H1 (cell line): Measurements from ENCODE around the gene CAMK2B. TPM values are rescaled to one million over a fixed set of nuclear protein-coding genes. Genes with fewer than 3 reads are reported as not detected.

Source experiments
- CBX8 ChIP-seq: fragments of 300-800, 300-1000 bp; sonication (generic); IDR thresholded peaks from 2 replicates; pipeline ENCODE4 v1.7.1; 2016; ENCODE audit warnings: low read depth, low read length, borderline replicate concordance
- CHD1 ChIP-seq: IDR thresholded peaks from 2 replicates; pipeline ENCODE4 v1.6.1; 2012; ENCODE audit warnings: low read depth, low read length, improper control_type of control experiment
- CTCF ChIP-seq, 3 experiments: IDR thresholded peaks; 1 replicate in 2 of 3; 2 replicates in 1 of 3; pipeline versions ENCODE4 v1.5.1 to v1.6.1; 2011; ENCODE audit warnings: low read length in 3 of 3, mild to moderate bottlenecking in 3 of 3, inconsistent platforms in 2 of 3, low read depth in 1 of 3, moderate library complexity in 1 of 3; ENCODE audit not compliant: insufficient read depth in 1 of 3; ENCODE audit errors: control extremely low read depth in 1 of 3
- EZH2 ChIP-seq: fragments of 200-600 bp; sonication (generic); IDR thresholded peaks from 2 replicates; pipeline ENCODE4 v1.7.1; 2012; ENCODE audit warnings: low read depth, mild to moderate bottlenecking, moderate library complexity, low read length, inconsistent platforms; ENCODE audit not compliant: severe bottlenecking
- HDAC2 ChIP-seq, 2 experiments: fragments of 300-600 bp in 1 of 2; sonication (generic) in 1 of 2; IDR thresholded peaks; 2 replicates each; pipeline ENCODE4 v1.6.1; 2011 to 2012; ENCODE audit warnings: low read depth in 2 of 2, low read length in 2 of 2, mild to moderate bottlenecking in 2 of 2, moderate library complexity in 2 of 2, borderline replicate concordance in 1 of 2, inconsistent platforms in 1 of 2
- HDAC6 ChIP-seq: IDR thresholded peaks from one replicate; pipeline ENCODE4 v1.7.1; 2012; ENCODE audit warnings: low read depth, mild to moderate bottlenecking, inconsistent platforms, low read length, moderate library complexity
- JUND ChIP-seq: IDR thresholded peaks from 2 replicates; pipeline ENCODE4 v1.6.1; 2011; ENCODE audit warnings: mild to moderate bottlenecking, improper control_type of control experiment, low read length
- POLR2A ChIP-seq, 2 experiments: IDR thresholded peaks; 1 replicate in 1 of 2; 2 replicates in 1 of 2; pipeline ENCODE4 v1.6.1; 2011; ENCODE audit warnings: low read depth in 2 of 2, low read length in 2 of 2, mild to moderate bottlenecking in 2 of 2; ENCODE audit errors: control extremely low read depth in 1 of 2
- POLR2AphosphoS5 ChIP-seq: IDR thresholded peaks from 2 replicates; pipeline ENCODE4 v1.6.1; 2011; ENCODE audit warnings: low read depth, low read length
- polyA plus RNA-seq, 7 experiments: library from polyadenylated mRNA; depleted of rRNA in 3 of 7; stranded (reverse) in 5 of 7; unstranded in 2 of 7; fragments of >200 nt in 5 of 7; fragments of 200-250 nt in 2 of 7; gene quantifications; 1 replicate in 5 of 7; 2 replicates in 1 of 7; 4 replicates in 1 of 7; pipeline versions ENCODE4 v1.2.1 to v1.2.3, GENCODE V29; 2011 to 2013; ENCODE audit warnings: missing spikeins in 2 of 7, mixed read lengths in 2 of 7
- total RNA-seq: library from RNA; stranded (reverse); fragmentation: NEBNext Ultra II Directional; extraction: Animal tissue kit (Norgen Biotek cat#: 25700); gene quantifications from 2 replicates; pipeline ENCODE4 v1.2.1, GENCODE V29; 2021

Gene CAMK2B
- total and polyA plus RNA-seq, 2 of the 8 experiments (the other 6 are each of a cell fraction or from before 2014, with no cell fraction given) = 0.05 to 0.15 TPM

GRCh38 chr7:44374007-44374763, 48.8 kb upstream of the CAMK2B start (continued):
- TF ChIP-seq CTCF (IDR thresholded peaks at IDR 0.05; ENCODE audit: control extremely low read depth in 1 of 3, insufficient read depth in 1 of 3, low read depth in 1 of 3, low read length in 3 of 3) (no peak), CBX8 (no peak), EZH2 (no peak), JUND (no peak), CHD1 (no peak), HDAC2 (IDR thresholded peaks at IDR 0.05; ENCODE audit: borderline replicate concordance in 1 of 2, low read depth in 2 of 2, low read length in 2 of 2) (no peak), POLR2A (IDR thresholded peaks at IDR 0.05; ENCODE audit: control extremely low read depth in 1 of 2, low read depth in 2 of 2, low read length in 2 of 2) (no peak), HDAC6 (no peak), POLR2AphosphoS5 (no peak)
